HEK293T (cell line): ENCODE data around the gene ZNF737.
"Not testable (repeated sequence)": the region's sequence is repeated elsewhere in the genome, so short reads cannot be mapped to it uniquely, and the experiment has no call there.

ENCODE experiments used
- CTCF ChIA-PET: fragments of 350-600 bp; formaldehyde crosslinking; extraction: SDS; loops from one replicate; lab custom pipeline; 2021; ENCODE audit warnings: antibody characterized with exemption, inconsistent platforms; lab: Yijun Ruan, JAX
- POLR2A ChIA-PET: fragments of 350-600 bp; formaldehyde crosslinking; extraction: SDS; loops from one replicate; lab custom pipeline; 2020; ENCODE audit warnings: antibody characterized with exemption, inconsistent platforms; lab: Yijun Ruan, JAX
- DNase-seq: peaks from one replicate; pipeline ENCODE4 v3.0.0; 2012; ENCODE audit warnings: mixed read lengths; ENCODE audit errors: extremely low spot score
- ARNT ChIP-seq: fragments of 450-650 bp; IDR thresholded peaks from 2 replicates; pipeline ENCODE4 v1.6.1; 2017; ENCODE audit warnings: mild to moderate bottlenecking
- BHLHE40 ChIP-seq: fragments of 450-650 bp; IDR thresholded peaks from 2 replicates; pipeline ENCODE4 v1.6.1; 2016; ENCODE audit warnings: mild to moderate bottlenecking, moderate library complexity, borderline replicate concordance
- CTBP1 ChIP-seq: fragments of 450-650 bp; IDR thresholded peaks from 2 replicates; pipeline ENCODE4 v1.6.1; 2016; ENCODE audit warnings: borderline replicate concordance
- ELF4 ChIP-seq: fragments of 450-650 bp; IDR thresholded peaks from 2 replicates; pipeline ENCODE4 v1.6.1; 2017; ENCODE audit warnings: antibody characterized with exemption
- FOXA1 ChIP-seq: fragments of 450-650 bp; IDR thresholded peaks from 2 replicates; pipeline ENCODE4 v1.6.1; 2016; ENCODE audit warnings: mild to moderate bottlenecking
- FOXK2 ChIP-seq: fragments of 450-650 bp; IDR thresholded peaks from 2 replicates; pipeline ENCODE4 v1.6.1; 2016; ENCODE audit warnings: mild to moderate bottlenecking
- FOXM1 ChIP-seq: fragments of 450-650 bp; IDR thresholded peaks from 2 replicates; pipeline ENCODE4 v1.6.1; 2017; ENCODE audit warnings: mild to moderate bottlenecking, borderline replicate concordance
- HDGF ChIP-seq: fragments of 450-650 bp; IDR thresholded peaks from 2 replicates; pipeline ENCODE4 v1.6.1; 2017; ENCODE audit warnings: antibody characterized with exemption, borderline replicate concordance
- L3MBTL2 ChIP-seq: fragments of 450-650 bp; conservative IDR thresholded peaks from 2 replicates; pipeline ENCODE4 v1.6.1; 2016; ENCODE audit warnings: mild to moderate bottlenecking
- LEF1 ChIP-seq: fragments of 450-650 bp; IDR thresholded peaks from 2 replicates; pipeline ENCODE4 v1.6.1; 2017; ENCODE audit warnings: mild to moderate bottlenecking, borderline replicate concordance
- NFRKB ChIP-seq: fragments of 450-650 bp; IDR thresholded peaks from 2 replicates; pipeline ENCODE4 v1.6.1; 2016; ENCODE audit warnings: mild to moderate bottlenecking, moderate library complexity
- PKNOX1 ChIP-seq: fragments of 450-650 bp; IDR thresholded peaks from 2 replicates; pipeline ENCODE4 v1.6.1; 2016
- SP1 ChIP-seq: fragments of 450-650 bp; IDR thresholded peaks from 2 replicates; pipeline ENCODE4 v1.6.1; 2017
- SUZ12 ChIP-seq: fragments of 450-650 bp; IDR thresholded peaks from 2 replicates; pipeline ENCODE4 v1.6.1; 2016; ENCODE audit warnings: mild to moderate bottlenecking
- TARDBP ChIP-seq: fragments of 450-650 bp; IDR thresholded peaks from 2 replicates; pipeline ENCODE4 v1.6.1; 2016
- ZNF384 ChIP-seq: fragments of 450-650 bp; IDR thresholded peaks from 2 replicates; pipeline ENCODE4 v1.6.1; 2016

ZNF737 gene

GRCh38 chr19:20558011-20558410 is 7.6 kb downstream of the ZNF737 start:
- ChIA-PET POLR2A (no interaction called here), CTCF (no interaction called here)
- TF ChIP-seq SUZ12 (no peak), FOXA1 (no peak), ZNF384 (no peak), ELF4 (no peak), TARDBP (no peak), ARNT (no peak), LEF1 (no peak), NFRKB (no peak), PKNOX1 (no peak), BHLHE40 (no peak)
- no peak for DNase-seq

- CTCF ChIA-PET, POLR2A ChIA-PET, DNase-seq: not testable (repeated sequence)
Observed at GRCh38 chr19:20544667-20545333, 20.8 kb downstream of the ZNF737 start.

GRCh38 chr19:20530303-20530702 is 35.3 kb downstream of the ZNF737 start:
- POLR2A ChIA-PET, CTCF ChIA-PET, DNase-seq: not testable (repeated sequence)

GRCh38 chr19:20513189-20513904 is 52.2 kb downstream of the ZNF737 start:
- TF ChIP-seq FOXA1 (no peak), ZNF384 (no peak), BHLHE40 (no peak), FOXM1 (no peak), SP1 (no peak), CTBP1 (no peak), PKNOX1 (no peak), LEF1 (no peak), L3MBTL2 (no peak), ELF4 (no peak), TARDBP (no peak)
- CTCF ChIA-PET, result no interaction called here
- POLR2A ChIA-PET, result no interaction called here
- no peak for DNase-seq

GRCh38 chr19:20503476-20503875 is 62.1 kb downstream of the ZNF737 start:
- TF ChIP-seq LEF1, result no peak
- no peak for TF ChIP-seq ARNT
- no peak for TF ChIP-seq CTBP1
- TF ChIP-seq L3MBTL2, result no peak
- TF ChIP-seq FOXA1, result no peak
- TF ChIP-seq ELF4, result no peak
- no peak for TF ChIP-seq FOXK2
- TF ChIP-seq SUZ12, result no peak
- TF ChIP-seq PKNOX1, result no peak
- TF ChIP-seq FOXM1, result no peak
- no peak for TF ChIP-seq HDGF
- TF ChIP-seq TARDBP, result no peak
- no peak for TF ChIP-seq SP1
- no peak for TF ChIP-seq BHLHE40
- no peak for TF ChIP-seq NFRKB
- TF ChIP-seq ZNF384, result no peak
- no peak for DNase-seq
- CTCF ChIA-PET, result no interaction called here
- POLR2A ChIA-PET, result no interaction called here
